Endothelial cell of umbilical vein (primary cell): ENCODE data around the gene ITGA11. TPM values are rescaled to one million over a fixed set of nuclear protein-coding genes. Genes with fewer than 3 reads are reported as not detected.

Experiments
- BruUV-seq: library from RNA; stranded (reverse); fragments of 400-500 nt; replicated peaks from 2 replicates; lab custom pipeline; 2021; lab: Mats Ljungman, UMichigan
- CTCF ChIA-PET: fragments of 300-600, 350-600 bp; sonication (Branson Sonifier 250); formaldehyde crosslinking; loops from one replicate; lab custom pipeline; 2021; ENCODE audit warnings: antibody characterized with exemption, inconsistent platforms; lab: Charles Lee
- POLR2A ChIA-PET: fragments of 300-600, 350-600 bp; sonication (Branson Sonifier 250); formaldehyde crosslinking; loops from one replicate; lab custom pipeline; 2021; ENCODE audit warnings: antibody characterized with exemption, inconsistent platforms; lab: Charles Lee
- DNase-seq: peaks from one replicate; pipeline ENCODE4 v3.0.0-alpha.2; 2011; ENCODE audit warnings: low read depth, low spot score
- FAIRE-seq: peaks from 2 replicates; lab custom pipeline; 2011; peaks lifted over from hg19 to GRCh38; lab: Jason Lieb, UNC
- H2AFZ ChIP-seq: 2 replicates; pipeline ENCODE4 v1.6.0; 2012; ENCODE audit warnings: low read depth, low read length, control low read depth, inconsistent platforms
- H3K27ac ChIP-seq: 2 replicates; pipeline ENCODE4 v1.5.1; 2011; ENCODE audit warnings: low read depth, mild to moderate bottlenecking, control low read depth, low read length, moderate library complexity; ENCODE audit not compliant: insufficient read depth
- H3K27me3 ChIP-seq, 2 experiments: 2 replicates each; pipeline versions ENCODE4 v1.6.0 to v1.6.1; 2011; ENCODE audit warnings: low read length in 2 of 2, mixed read lengths in 1 of 2; ENCODE audit not compliant: control insufficient read depth in 2 of 2, insufficient read depth in 2 of 2
- H3K36me3 ChIP-seq, 2 experiments: 2 replicates in 1 of 2; 3 replicates in 1 of 2; pipeline ENCODE4 v1.5.1; 2011; ENCODE audit warnings: low read length in 2 of 2, mild to moderate bottlenecking in 1 of 2, moderate library complexity in 1 of 2; ENCODE audit not compliant: control insufficient read depth in 2 of 2, insufficient read depth in 2 of 2; ENCODE audit errors: extremely low read depth in 1 of 2
- H3K4me1 ChIP-seq: 3 replicates; pipeline ENCODE4 v1.5.1; 2011; ENCODE audit warnings: mild to moderate bottlenecking, low read length; ENCODE audit not compliant: control insufficient read depth, insufficient read depth; ENCODE audit errors: extremely low read depth
- H3K4me2 ChIP-seq: 2 replicates; pipeline ENCODE4 v1.6.1; 2011; ENCODE audit warnings: low read length, control low read depth, mixed read lengths; ENCODE audit not compliant: insufficient read depth
- H3K4me3 ChIP-seq, 3 experiments: fragments of 200-600 bp in 1 of 3; sonication (generic), shearing (Covaris generic) in 1 of 3; replicated peaks in 1 of 3; 2 replicates each; pipeline ENCODE4 v1.5.1; 2011 to 2016; ENCODE audit warnings: control low read depth in 3 of 3, low read length in 3 of 3, mild to moderate bottlenecking in 2 of 3, inconsistent platforms in 1 of 3, low read depth in 1 of 3, moderate library complexity in 1 of 3; ENCODE audit not compliant: insufficient read depth in 1 of 3
- H3K79me2 ChIP-seq: 2 replicates; pipeline ENCODE4 v1.6.0; 2012; ENCODE audit warnings: low read length, inconsistent platforms; ENCODE audit not compliant: control insufficient read depth, insufficient read depth
- H3K9ac ChIP-seq: replicated peaks from 2 replicates; pipeline ENCODE3; 2011; ENCODE audit warnings: low read length, control low read depth; ENCODE audit not compliant: insufficient read depth; ENCODE audit errors: extremely low read depth
- H3K9me1 ChIP-seq: replicated peaks from 3 replicates; pipeline ENCODE4 v1.6.0; 2011; ENCODE audit warnings: mild to moderate bottlenecking, low read length; ENCODE audit not compliant: control insufficient read depth, insufficient read depth; ENCODE audit errors: extremely low read depth
- H3K9me3 ChIP-seq: replicated peaks from 2 replicates; pipeline ENCODE4 v1.5.1; 2012; ENCODE audit warnings: low read length, inconsistent platforms; ENCODE audit not compliant: control insufficient read depth, insufficient read depth
- H4K20me1 ChIP-seq: replicated peaks from 2 replicates; pipeline ENCODE3; 2011; ENCODE audit warnings: mild to moderate bottlenecking, low read length; ENCODE audit not compliant: control insufficient read depth, insufficient read depth; ENCODE audit errors: extremely low read depth
- CTCF ChIP-seq, 2 donors: IDR thresholded peaks; 1 replicate in 1 of 2; 2 replicates in 1 of 2; pipeline ENCODE4 v1.5.1; 2011; ENCODE audit warnings: low read length in 2 of 2, mild to moderate bottlenecking in 2 of 2, moderate library complexity in 2 of 2, control low read depth in 1 of 2, inconsistent platforms in 1 of 2, low read depth in 1 of 2; ENCODE audit not compliant: insufficient read depth in 1 of 2; ENCODE audit errors: extremely low read depth in 1 of 2
- EZH2 ChIP-seq: IDR thresholded peaks from 2 replicates; pipeline ENCODE4 v1.6.1; 2012; ENCODE audit warnings: borderline replicate concordance, low read depth, mild to moderate bottlenecking, moderate library complexity, low read length, inconsistent platforms; ENCODE audit not compliant: severe bottlenecking
- FOS ChIP-seq: IDR thresholded peaks from 2 replicates; pipeline ENCODE4 v1.6.1; 2011; ENCODE audit warnings: mild to moderate bottlenecking, low read length, moderate library complexity, borderline replicate concordance; ENCODE audit not compliant: insufficient read depth
- GATA2 ChIP-seq: IDR thresholded peaks from 2 replicates; pipeline ENCODE4 v1.7.0; 2011; ENCODE audit warnings: low read depth, mild to moderate bottlenecking, moderate library complexity, mixed read lengths, low read length; ENCODE audit not compliant: insufficient read length, insufficient read depth
- JUN ChIP-seq: IDR thresholded peaks from 2 replicates; pipeline ENCODE4 v1.6.1; 2011; ENCODE audit warnings: borderline replicate concordance, low read depth; ENCODE audit not compliant: insufficient read length, insufficient read depth
- MAX ChIP-seq: IDR thresholded peaks from 2 replicates; pipeline ENCODE4 v1.6.1; 2011; ENCODE audit not compliant: insufficient read depth, insufficient read length
- MYC ChIP-seq: IDR thresholded peaks from one replicate; pipeline ENCODE4 v1.6.1; 2011; ENCODE audit warnings: mild to moderate bottlenecking, low read depth, low read length
- POLR2A ChIP-seq: IDR thresholded peaks from 2 replicates; pipeline ENCODE4 v1.6.1; 2012; ENCODE audit warnings: low read depth, mild to moderate bottlenecking, control low read depth, low read length
- POLR2AphosphoS5 ChIP-seq: IDR thresholded peaks from 2 replicates; pipeline ENCODE4 v1.6.1; 2012; ENCODE audit warnings: low read depth, mild to moderate bottlenecking, control low read depth, low read length, moderate library complexity; ENCODE audit not compliant: insufficient read depth
- dilution Hi-C: fragments of 300-500 bp; cut with MboI; formaldehyde crosslinking; loops from one replicate; pipeline ENCODE4 v1.15.0; 2019; ENCODE audit warnings: low sequenced_read_pairs; ENCODE audit not compliant: extremely low pct_ligation_motif_present
- intact Hi-C: fragments of 100-400 bp; cut with micrococcal nuclease; formaldehyde crosslinking; loops from one replicate; pipeline ENCODE4 v1.10.0; 2022
- polyA plus RNA-seq, 4 experiments: library from polyadenylated mRNA; depleted of rRNA in 3 of 4; stranded (reverse) in 3 of 4; unstranded in 1 of 4; fragments of >200 nt; gene quantifications; 2 replicates each; pipeline versions ENCODE4 v1.2.1 to v1.2.3, GENCODE V29; 2011 to 2012; ENCODE audit warnings: missing spikeins in 1 of 4
- total RNA-seq: library from RNA; stranded (reverse); gene quantifications from 2 replicates; pipeline ENCODE4 v1.2.3, GENCODE V29; 2021

ITGA11 gene
- total and polyA plus RNA-seq, 2 donors (not counting 3 experiments of a cell fraction or from before 2014, with no cell fraction given): 0.18 to 1.0 TPM

GRCh38 chr15:68299436-68299835, 132.5 kb downstream of the ITGA11 start:
- no peak overlapping the region for H2AFZ ChIP-seq
- no peaks in the 10 kb centered on the region for H3K79me2 ChIP-seq
- ChIA-PET CTCF (no interaction called here), POLR2A (no interaction called here)
- H3K9me1 ChIP-seq: no peaks in the 10 kb centered on the region
- no peaks in the 10 kb centered on the region for H3K4me1 ChIP-seq
- no peaks in the 10 kb centered on the region for H3K9me3 ChIP-seq
- no peak overlapping the region for H3K27ac ChIP-seq
- H3K9ac ChIP-seq: no peak overlapping the region
- no TSS peak for BruUV-seq
- dilution Hi-C loops: no loop called here
- TF ChIP-seq EZH2 (no peak), GATA2 (no peak), JUN (no peak), POLR2A (no peak), MYC (no peak), POLR2AphosphoS5 (no peak), CTCF (IDR thresholded peaks at IDR 0.05; ENCODE audit: extremely low read depth in 1 of 2, insufficient read depth in 1 of 2, low read depth in 1 of 2, low read length in 2 of 2) (no peak), MAX (no peak), FOS (no peak)
- no peaks in the 10 kb centered on the region for H3K27me3 ChIP-seq
- H3K4me2 ChIP-seq: no peak overlapping the region
- H3K36me3 ChIP-seq: no peaks in the 10 kb centered on the region
- FAIRE-seq (no peak), DNase-seq (no peak)
- no peak overlapping the region for H3K4me3 ChIP-seq
- H4K20me1 ChIP-seq: no peaks in the 10 kb centered on the region
- intact Hi-C loops: no loop called here
